HuH-7 (cell line): ENCODE measurements around the gene DNAJC2.
"Not testable (repeated sequence)": the region's sequence is repeated elsewhere in the genome, so short reads cannot be mapped to it uniquely, and the experiment has no call there.

Experiments
- DNase-seq: peaks from one replicate; pipeline ENCODE4 v3.0.0; 2011; ENCODE audit warnings: low spot score

The DNAJC2 gene

DNA sequence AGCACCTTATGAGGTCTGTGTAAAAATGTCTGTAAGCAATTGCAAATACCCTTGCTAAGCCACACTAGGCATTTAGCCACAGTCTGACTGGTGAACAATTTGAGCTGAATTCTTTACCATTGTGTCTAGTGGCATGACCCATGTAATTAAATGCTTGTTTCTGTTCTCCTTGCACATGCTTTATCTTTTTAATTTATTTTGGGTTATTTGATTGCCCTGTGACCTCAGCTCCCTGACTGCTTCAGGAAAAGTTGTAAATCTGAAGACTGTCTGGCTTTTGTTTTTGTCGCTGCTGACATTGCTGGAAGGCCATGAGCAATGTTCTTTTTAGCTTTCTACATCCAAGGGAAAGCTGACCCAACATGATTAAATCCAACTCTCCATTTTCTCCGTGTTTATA, 78.3 kb downstream of the DNAJC2 start:
- DNase-seq: not testable (repeated sequence)

DNA sequence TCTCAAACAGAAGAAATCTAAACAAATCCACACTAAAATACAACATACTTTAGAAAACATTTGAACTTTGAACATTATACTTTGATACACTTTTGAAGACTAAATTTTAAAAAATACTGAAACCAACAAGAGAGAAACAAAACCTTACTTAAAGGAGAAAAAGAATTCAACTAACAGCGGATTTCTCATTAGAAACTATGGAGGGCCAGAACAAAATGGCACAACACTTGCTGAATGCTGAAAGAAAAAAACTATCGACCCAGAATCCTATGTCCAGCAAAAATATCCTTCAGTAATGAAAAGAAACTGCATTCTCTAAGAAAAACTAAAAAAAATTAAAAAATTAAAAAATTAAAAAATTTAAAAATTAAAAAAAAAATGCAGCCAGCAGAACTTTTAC, 80.5 kb downstream of the DNAJC2 start:
- DNase-seq: not testable (repeated sequence)
